PC-3 (cell line): ENCODE data around the gene MAP1B.

Experiments
- EZH2 ChIP-seq: fragments of 300-600 bp; sonication (generic); IDR thresholded peaks from one replicate; pipeline ENCODE4 v1.6.1; 2017; ENCODE audit warnings: antibody characterized with exemption, mild to moderate bottlenecking, low read length; ENCODE audit not compliant: unreplicated experiment
- EZH2phosphoT487 ChIP-seq: fragments of 300-600 bp; sonication (generic); IDR thresholded peaks from 2 replicates; pipeline ENCODE4 v1.6.1; 2018; ENCODE audit warnings: mild to moderate bottlenecking, antibody characterized with exemption, low read length, borderline replicate concordance
- TF ChIP-seq, protein P1 (sequence below): fragments of 300-600 bp; sonication (generic); conservative IDR thresholded peaks from 2 replicates; pipeline ENCODE4 v1.5.1; 2017; ENCODE audit warnings: antibody characterized with exemption, low read depth, mild to moderate bottlenecking, low read length

DNA sequence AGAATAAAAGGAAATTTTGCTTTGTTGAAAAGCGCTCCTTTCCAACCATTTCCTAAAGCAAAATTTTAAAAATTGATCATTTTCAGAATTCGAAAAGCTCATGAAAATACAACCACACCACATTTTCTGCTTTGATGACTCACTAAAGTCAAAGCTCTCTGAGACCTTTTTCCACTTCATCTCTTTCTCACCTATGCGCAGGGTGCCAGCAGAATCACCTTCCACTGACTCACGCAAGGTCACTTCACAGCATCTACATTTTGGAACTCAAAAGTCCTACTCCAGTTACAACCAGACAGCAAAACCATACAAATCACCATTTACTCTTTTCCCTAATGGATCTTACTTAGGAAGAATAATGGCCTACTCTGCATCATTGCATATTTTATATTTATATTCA lies 106.2 kb downstream of the MAP1B start:
- TF ChIP-seq, protein P1, sequence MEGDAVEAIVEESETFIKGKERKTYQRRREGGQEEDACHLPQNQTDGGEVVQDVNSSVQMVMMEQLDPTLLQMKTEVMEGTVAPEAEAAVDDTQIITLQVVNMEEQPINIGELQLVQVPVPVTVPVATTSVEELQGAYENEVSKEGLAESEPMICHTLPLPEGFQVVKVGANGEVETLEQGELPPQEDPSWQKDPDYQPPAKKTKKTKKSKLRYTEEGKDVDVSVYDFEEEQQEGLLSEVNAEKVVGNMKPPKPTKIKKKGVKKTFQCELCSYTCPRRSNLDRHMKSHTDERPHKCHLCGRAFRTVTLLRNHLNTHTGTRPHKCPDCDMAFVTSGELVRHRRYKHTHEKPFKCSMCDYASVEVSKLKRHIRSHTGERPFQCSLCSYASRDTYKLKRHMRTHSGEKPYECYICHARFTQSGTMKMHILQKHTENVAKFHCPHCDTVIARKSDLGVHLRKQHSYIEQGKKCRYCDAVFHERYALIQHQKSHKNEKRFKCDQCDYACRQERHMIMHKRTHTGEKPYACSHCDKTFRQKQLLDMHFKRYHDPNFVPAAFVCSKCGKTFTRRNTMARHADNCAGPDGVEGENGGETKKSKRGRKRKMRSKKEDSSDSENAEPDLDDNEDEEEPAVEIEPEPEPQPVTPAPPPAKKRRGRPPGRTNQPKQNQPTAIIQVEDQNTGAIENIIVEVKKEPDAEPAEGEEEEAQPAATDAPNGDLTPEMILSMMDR, result no peak
- TF ChIP-seq EZH2 (no peak), EZH2phosphoT487 (no peak)
